MG63 (cell line): ENCODE data around the gene RGS13. TPM values are rescaled to one million over a fixed set of nuclear protein-coding genes. Genes with fewer than 3 reads are reported as not detected.
"Not testable (repeated sequence)": the region's sequence is repeated elsewhere in the genome, so short reads cannot be mapped to it uniquely, and the experiment has no call there.

Experiments used
- DNase-seq: peaks from one replicate; pipeline ENCODE4 v3.0.0-alpha.2; 2020
- H3K27me3 ChIP-seq: fragments of 250-450 bp; sonication (Bioruptor Pico); 2 replicates; pipeline ENCODE4 v1.5.1; 2020; ENCODE audit warnings: mild to moderate bottlenecking, moderate library complexity
- H3K36me3 ChIP-seq: fragments of 250-450 bp; sonication (Bioruptor Pico); 2 replicates; pipeline ENCODE4 v1.5.1; 2020; ENCODE audit warnings: mild to moderate bottlenecking, moderate library complexity
- H3K4me3 ChIP-seq: fragments of 250-450 bp; sonication (Bioruptor Pico); 2 replicates; pipeline ENCODE4 v1.5.1; 2020; ENCODE audit warnings: mild to moderate bottlenecking, moderate library complexity
- H3K9me3 ChIP-seq: fragments of 250-450 bp; sonication (Bioruptor Pico); 2 replicates; pipeline ENCODE4 v1.5.1; 2020; ENCODE audit warnings: mild to moderate bottlenecking, moderate library complexity
- total RNA-seq: library from RNA; depleted of rRNA; stranded (reverse); fragments of >200 nt; shearing (Covaris generic); gene quantifications from 2 replicates; pipeline ENCODE4 v1.2.3, GENCODE V29; 2014; ENCODE audit warnings: low replicate concordance

The RGS13 gene
- total RNA-seq, 1 experiment from 2014 or later: not detected

DNA sequence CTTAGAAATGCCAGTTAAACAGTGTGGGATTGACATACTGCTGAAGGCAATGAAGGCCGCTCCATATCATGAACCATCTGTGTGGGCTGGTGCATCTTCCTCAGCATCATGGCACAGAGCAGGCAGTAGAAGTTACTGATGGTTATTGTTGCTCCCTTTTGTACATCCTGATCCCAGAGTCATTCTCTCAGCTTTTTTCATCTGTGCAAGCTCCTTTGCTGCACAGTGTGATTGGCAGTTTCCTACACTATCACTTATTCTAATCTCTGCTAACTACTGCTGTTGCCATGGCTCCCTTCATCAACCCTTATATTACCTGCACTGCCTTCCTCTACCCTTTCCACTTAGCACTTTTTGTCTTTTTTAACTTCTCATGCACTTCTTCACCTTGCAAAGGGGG, 16.2 kb downstream of the RGS13 start:
- DNase-seq: no peak
- Histone ChIP-seq H3K9me3 (no peaks in the 10 kb centered on the region), H3K4me3 (no peak overlapping the region), H3K27me3 (no peaks in the 10 kb centered on the region), H3K36me3 (no peaks in the 10 kb centered on the region)

DNA sequence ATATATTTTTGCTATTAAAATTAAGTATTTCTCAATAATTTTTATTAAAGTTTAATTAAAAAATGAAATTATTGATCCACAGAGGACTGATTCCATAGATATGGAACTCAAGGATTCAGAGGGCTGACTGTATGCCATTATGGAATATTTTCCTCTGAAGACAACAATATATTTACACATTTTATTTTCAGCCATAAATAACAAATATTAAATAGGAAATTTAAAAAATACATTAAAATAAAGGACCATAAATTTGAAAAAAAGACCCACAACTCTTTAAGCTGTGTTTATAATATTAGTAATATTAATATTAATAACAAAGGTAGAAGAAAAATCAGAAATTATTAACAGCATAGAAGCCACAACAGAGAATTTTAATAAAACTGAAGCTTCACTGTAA, 18.2 kb downstream of the RGS13 start:
- no peak overlapping the region for H3K4me3 ChIP-seq
- H3K9me3 ChIP-seq: no peaks in the 10 kb centered on the region
- H3K36me3 ChIP-seq: no peaks in the 10 kb centered on the region
- DNase-seq: no peak
- H3K27me3 ChIP-seq: no peaks in the 10 kb centered on the region

DNA sequence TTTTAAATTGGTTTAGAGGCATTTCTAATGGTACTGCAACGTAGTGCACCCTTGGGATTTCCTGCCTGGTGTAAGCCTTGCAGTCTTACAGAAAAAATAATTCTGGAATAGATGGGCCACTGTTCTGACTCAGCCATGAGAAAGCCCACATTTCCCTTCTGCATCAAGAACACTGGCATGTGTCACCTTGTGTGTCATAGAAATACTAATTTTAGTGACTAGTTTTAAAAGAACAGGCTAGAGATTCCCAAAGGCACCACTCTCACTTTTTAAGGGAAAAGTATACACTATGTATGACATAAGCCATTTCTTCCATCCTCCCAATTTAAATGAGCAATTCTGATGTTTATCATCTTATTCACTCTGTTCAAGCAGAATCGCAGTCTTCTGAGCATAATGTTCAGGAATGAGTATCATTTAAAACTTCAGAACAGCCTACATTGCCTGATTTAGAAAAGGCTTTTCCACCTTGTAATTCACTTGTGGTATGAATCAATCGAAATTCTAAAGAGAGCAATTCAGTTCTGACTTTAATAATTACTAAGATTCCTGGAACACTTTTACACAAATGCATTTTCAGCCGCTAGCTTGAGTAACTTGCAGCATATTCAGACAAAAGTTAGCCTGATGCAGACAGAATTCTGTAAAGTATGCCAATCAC, 18.8 kb downstream of the RGS13 start:
- peak; percentile 53 for DNase-seq
- Histone ChIP-seq H3K9me3 (no peaks in the 10 kb centered on the region), H3K4me3 (no peak overlapping the region), H3K27me3 (no peaks in the 10 kb centered on the region), H3K36me3 (no peaks in the 10 kb centered on the region)

DNA sequence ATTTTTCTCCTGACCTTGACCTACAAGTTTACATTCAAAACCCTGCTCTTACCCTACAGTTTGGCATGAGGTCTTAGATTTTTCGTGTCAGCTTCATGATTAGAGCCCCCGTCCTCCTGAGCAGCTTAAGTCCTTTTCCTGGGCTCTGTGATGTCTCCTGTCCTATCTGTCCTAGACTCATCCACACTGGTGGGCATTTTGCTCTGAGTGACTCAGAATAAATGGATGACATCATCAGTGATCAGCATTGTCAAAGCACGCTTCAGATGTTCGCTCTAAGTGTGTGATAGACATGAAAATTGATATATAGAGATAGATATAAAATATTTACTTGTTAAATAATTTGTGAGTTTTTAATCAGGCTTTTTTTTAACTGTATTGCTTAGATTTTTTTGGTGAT, 21.8 kb downstream of the RGS13 start:
- Histone ChIP-seq H3K4me3 (no peak overlapping the region), H3K36me3 (no peaks in the 10 kb centered on the region), H3K27me3 (no peaks in the 10 kb centered on the region), H3K9me3 (no peaks in the 10 kb centered on the region)
- DNase-seq: no peak

DNA sequence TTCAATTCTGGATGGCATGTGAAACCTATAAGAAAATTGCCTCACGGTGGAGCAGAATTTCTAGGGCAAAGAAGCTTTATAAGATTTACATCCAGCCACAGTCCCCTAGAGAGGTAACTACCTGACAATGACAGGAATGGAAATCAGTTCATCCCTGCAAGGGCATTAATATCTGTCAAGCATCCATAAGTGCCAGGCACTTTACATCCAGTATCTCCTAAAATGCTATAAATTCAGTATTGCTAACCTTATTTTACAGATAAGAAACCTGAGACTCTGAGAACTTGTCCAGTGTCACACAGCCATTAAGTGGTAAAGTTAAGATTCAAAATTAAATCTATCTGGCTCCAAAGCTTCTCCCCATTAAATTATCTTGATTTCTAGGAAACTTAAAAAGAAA, 22.3 kb downstream of the RGS13 start:
- no peaks in the 10 kb centered on the region for H3K9me3 ChIP-seq
- DNase-seq: no peak
- no peak overlapping the region for H3K4me3 ChIP-seq

DNA sequence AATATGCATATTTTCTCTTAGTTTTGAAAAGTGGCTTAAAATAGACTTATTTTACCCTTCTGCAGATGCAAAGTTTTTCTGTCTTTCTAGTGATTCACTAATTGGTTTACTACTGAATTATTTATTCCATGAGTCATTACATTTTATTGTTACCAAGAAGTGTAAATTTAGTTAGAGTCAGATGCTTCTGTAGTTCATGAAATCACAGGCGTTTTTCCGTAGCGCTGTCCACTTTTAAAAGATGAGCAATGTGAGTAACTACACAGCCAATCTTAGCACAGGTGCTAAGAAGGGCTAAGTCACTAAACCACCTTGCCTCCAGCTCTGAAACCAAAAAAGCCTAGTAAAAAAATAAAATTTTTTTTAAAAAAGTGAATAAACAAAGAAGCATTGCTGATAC, 24.7 kb downstream of the RGS13 start:
- Histone ChIP-seq H3K36me3 (no peaks in the 10 kb centered on the region), H3K4me3 (no peak overlapping the region), H3K9me3 (no peaks in the 10 kb centered on the region; the same call in 1 of the 2 replicates), H3K27me3 (no peaks in the 10 kb centered on the region)
- no peak for DNase-seq

More for the DNA sequence above, 22.3 kb downstream of the RGS13 start:
- H3K36me3 ChIP-seq: no peaks in the 10 kb centered on the region
- no peaks in the 10 kb centered on the region for H3K27me3 ChIP-seq

DNA sequence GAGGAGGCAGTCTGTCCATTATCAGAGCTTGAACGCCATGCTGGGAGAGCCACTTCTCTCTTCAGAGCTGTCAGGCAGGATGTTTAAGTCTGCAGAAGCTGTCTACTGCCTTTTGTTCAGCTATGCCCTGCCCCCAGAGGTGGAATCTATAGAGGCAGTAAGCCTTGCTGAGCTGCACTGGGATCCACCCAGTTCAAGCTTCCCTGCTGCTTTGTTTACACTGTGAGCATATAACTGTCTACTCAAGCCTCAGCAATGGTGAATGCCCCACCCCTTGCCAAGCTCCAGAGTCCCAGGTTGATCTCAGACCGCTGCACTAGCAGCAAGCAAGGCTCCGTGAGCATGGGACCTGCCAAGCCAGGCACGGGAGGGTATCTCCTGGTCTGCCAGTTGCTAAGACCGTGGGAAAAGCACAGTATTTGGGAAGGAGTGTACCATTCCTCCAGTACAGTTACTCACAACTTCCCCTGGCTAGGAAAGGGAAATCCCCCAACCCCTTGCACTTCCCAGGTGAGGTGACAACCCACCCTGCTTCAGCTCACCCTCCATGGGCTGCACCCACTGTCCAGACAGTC, 32.5 kb downstream of the RGS13 start:
- Histone ChIP-seq H3K9me3 (peaks cover 3% of the 10 kb centered on the region; the same call in 1 of the 2 replicates), H3K36me3 (no peaks in the 10 kb centered on the region), H3K27me3 (no peaks in the 10 kb centered on the region), H3K4me3 (no peak overlapping the region)
- peak; percentile 26 for DNase-seq

DNA sequence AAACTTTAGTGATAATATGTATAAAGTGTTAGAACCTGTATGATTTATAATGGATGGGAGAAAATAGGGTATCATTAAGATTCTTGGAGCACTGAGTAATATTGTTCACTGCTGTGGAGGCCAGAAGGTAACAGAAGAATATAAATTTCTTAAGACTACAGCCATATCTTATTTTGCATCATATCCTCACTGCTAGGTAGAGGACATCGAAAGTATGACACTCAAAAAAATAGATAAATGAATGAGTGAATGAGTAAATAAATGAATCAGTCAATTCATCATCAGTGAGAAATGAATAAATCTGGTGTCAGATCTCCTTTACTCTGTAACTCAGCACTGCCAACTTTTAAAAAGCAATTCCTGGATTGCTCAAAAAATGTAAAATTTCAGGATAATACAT, 33.2 kb downstream of the RGS13 start:
- no peak for DNase-seq
- Histone ChIP-seq H3K4me3 (no peak overlapping the region), H3K27me3 (no peaks in the 10 kb centered on the region), H3K36me3 (no peaks in the 10 kb centered on the region), H3K9me3 (peaks cover 3% of the 10 kb centered on the region; the same call in 1 of the 2 replicates)

DNA sequence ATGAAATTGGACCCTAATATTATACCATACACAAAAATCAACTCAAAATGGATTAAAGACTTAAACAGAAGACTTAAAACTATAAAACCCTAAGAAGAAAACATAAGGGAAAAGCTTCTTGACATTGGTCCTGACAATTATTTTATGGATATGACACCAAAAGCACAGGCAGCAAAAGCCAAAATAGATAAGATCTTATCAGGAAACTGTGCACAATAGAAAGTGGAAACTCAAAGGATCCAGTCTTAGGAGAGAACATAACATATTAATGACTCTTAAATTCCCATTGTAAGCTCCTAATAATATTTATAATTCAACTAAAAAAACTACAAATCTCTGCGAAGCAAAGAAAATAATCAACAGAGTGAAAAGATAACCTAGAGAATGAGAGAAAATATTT, 39.8 kb downstream of the RGS13 start:
- no peaks in the 10 kb centered on the region for H3K27me3 ChIP-seq
- H3K36me3 ChIP-seq: no peaks in the 10 kb centered on the region
- 0 out of 2 replicates have a peak, but pooled peaks cover 3% of the 10 kb centered on the region for H3K9me3 ChIP-seq
- no peak for DNase-seq
- no peak overlapping the region for H3K4me3 ChIP-seq

DNA sequence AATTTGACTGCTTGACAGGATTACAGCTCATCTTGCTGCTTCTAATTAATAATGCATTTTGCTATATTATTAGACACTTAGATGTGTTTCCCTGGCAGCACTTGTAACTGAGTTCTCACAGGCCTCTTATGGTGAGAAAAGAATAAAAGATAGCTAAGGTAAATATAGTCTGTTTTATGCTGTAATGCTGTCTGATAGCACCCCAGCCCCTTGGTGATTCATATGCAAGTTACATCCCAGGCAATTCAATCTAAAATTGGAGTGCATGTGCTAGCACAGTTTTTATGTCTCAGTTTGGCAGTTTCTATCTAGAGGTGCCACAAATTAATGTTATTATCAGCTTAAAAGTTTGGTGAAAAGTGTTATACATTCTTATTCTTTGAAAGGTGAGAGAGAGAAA, 42.2 kb downstream of the RGS13 start:
- no peak for DNase-seq
- H3K4me3 ChIP-seq: no peak overlapping the region
- no peaks in the 10 kb centered on the region for H3K27me3 ChIP-seq
- no peaks in the 10 kb centered on the region for H3K9me3 ChIP-seq
- H3K36me3 ChIP-seq: no peaks in the 10 kb centered on the region

DNA sequence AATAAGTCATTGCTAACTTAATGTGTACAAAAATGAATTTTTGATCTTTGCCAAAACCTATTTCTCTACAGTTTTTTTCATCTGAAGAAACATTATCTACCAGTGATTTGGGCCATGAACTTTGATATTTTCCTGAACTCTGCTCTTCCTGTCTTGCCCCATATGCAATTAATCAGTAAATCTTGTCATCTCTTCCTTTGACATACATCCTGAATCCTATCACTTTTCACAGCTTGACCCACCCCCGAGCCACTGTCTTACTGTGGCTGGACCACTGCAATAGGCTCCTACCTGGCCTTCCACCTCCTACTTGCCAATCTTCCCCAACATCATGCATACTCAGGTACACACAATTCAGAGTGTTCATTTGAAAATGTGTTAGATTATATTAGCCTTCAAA, 46.4 kb downstream of the RGS13 start:
- H3K4me3 ChIP-seq: no peak overlapping the region
- no peaks in the 10 kb centered on the region for H3K36me3 ChIP-seq
- H3K27me3 ChIP-seq: no peaks in the 10 kb centered on the region
- H3K9me3 ChIP-seq: peaks cover 5% of the 10 kb centered on the region; the same call in 1 of the 2 replicates
- no peak for DNase-seq

DNA sequence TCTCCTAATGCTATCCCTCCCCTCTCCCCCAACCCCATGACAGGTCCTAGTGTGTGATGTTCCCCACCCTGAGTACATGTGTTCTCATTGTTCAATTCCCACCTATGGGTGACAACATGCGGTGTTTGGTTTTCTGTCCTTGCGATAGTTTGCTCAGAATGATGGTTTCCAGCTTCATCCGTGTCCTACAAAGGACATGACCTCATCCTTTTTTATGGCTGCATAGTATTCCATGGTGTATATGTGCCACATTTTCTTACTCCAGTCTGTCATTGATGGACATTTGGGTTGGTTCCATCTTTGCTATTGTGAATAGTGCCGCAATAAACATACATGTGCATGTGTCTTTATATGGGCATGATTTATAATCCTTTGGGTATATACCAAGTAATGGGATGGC, 47.1 kb downstream of the RGS13 start:
- H3K4me3 ChIP-seq, DNase-seq, H3K27me3 ChIP-seq, H3K9me3 ChIP-seq, H3K36me3 ChIP-seq: not testable (repeated sequence)

DNA sequence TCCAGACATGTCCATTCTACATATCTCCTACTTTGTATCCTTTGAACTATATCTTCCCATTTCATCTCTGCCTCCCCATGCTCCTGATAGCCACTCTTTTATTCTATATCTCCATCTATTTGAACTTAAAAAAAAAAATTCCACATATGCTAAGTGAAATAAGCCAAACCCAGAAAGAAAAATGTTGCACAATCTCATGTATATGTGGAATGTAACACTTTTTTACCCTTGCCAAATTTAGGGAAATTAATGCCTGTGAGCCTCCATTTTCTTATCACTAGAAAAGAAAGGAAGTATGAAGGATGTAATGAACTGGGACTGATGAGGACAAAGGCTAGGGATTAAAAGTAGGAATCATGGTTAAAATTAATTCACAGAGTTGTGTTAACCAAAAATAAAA, 53.5 kb downstream of the RGS13 start:
- DNase-seq: no peak
- Histone ChIP-seq H3K36me3 (no peaks in the 10 kb centered on the region), H3K4me3 (no peak overlapping the region), H3K9me3 (0 out of 2 replicates have a peak, but pooled peaks cover 2% of the 10 kb centered on the region), H3K27me3 (no peaks in the 10 kb centered on the region)

DNA sequence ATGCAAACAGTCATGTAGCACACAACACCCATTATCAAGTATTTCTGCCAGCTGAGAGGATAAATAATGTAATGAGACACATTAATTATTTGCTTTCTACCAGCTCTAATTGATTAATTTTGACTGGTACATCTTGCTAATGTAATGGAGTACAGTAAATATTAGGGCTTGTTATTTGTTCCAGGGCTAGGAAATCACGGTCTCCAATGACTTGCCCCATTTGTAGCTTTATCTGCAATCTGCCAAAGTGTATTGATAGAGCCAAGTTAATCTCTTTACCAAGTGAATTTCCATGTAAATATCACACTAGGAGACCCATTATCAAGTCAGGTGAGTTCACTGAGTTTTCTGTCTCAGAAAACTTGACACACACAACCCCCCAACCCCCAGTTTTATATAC, 55.1 kb downstream of the RGS13 start:
- DNase-seq: no peak
- no peaks in the 10 kb centered on the region for H3K36me3 ChIP-seq
- H3K27me3 ChIP-seq: no peaks in the 10 kb centered on the region
- H3K4me3 ChIP-seq: no peak overlapping the region
- H3K9me3 ChIP-seq: 0 out of 2 replicates have a peak, but pooled peaks cover 2% of the 10 kb centered on the region

DNA sequence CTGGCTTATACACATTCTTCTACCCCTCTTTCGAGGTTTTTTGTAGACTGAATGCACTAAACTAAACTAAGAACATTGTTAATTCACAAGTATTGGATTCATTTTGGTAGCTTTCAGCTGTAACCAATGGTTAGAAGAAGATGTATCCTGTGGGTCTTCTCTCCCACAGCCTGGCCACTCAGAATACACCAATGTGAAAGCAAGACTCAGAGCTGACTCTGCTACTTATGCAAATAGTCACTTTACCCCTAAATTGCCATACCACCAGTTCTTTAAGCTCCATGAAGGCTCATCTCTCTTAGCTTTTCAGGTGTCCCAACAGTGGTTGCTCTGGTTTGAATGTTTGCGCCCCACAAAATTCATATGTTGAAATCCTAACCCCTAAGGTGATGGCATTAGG, 60.1 kb downstream of the RGS13 start:
- no peak overlapping the region for H3K4me3 ChIP-seq
- no peaks in the 10 kb centered on the region for H3K27me3 ChIP-seq
- no peaks in the 10 kb centered on the region for H3K36me3 ChIP-seq
- DNase-seq: no peak
- 0 out of 2 replicates have a peak, but pooled peaks cover 2% of the 10 kb centered on the region for H3K9me3 ChIP-seq

DNA sequence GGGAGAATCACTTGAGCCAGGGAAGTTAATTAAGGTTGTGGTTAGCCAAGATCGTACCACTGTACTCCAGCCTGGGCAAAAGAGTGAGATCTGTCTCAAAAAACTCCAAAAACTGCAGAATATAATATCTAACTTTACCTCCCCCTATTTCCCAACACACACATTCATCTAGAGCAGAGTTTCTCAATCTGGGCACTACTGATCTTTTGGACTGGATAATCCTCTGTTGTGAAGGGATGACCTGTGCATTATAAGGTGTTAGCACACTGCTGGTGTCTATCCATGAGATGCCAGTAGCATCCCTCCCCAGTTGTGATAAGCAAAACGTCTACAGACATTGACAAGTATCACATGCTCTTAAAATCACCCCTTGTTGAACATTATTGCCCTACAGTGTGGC, 61.8 kb downstream of the RGS13 start:
- H3K36me3 ChIP-seq: no peaks in the 10 kb centered on the region
- no peak for DNase-seq
- H3K27me3 ChIP-seq: no peaks in the 10 kb centered on the region
- H3K9me3 ChIP-seq: 0 out of 2 replicates have a peak, but pooled peaks cover 2% of the 10 kb centered on the region
- no peak overlapping the region for H3K4me3 ChIP-seq

DNA sequence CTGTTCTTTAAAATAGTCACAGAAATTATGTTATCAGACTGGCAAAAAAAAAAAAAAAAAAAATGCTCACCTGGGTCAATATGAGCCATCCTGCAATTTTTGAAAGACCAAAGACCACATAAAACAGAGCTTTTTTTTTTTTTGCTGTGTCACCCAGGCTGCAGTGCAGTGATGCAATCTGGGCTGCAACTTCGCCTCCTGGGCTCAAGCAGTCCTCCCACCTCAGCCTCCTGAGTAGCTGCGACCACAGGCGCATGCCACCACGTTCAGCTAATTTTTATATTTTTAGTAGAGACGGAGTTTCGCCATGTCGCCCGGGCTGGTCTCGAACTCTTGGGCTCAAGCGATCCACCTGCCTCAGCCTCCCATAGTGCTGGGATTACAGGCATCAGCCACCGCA, 62.8 kb downstream of the RGS13 start:
- no peak for DNase-seq
- 0 out of 2 replicates have a peak, but pooled peaks cover 2% of the 10 kb centered on the region for H3K9me3 ChIP-seq
- H3K27me3 ChIP-seq: no peaks in the 10 kb centered on the region
- H3K36me3 ChIP-seq: no peaks in the 10 kb centered on the region
- H3K4me3 ChIP-seq: no peak overlapping the region

DNA sequence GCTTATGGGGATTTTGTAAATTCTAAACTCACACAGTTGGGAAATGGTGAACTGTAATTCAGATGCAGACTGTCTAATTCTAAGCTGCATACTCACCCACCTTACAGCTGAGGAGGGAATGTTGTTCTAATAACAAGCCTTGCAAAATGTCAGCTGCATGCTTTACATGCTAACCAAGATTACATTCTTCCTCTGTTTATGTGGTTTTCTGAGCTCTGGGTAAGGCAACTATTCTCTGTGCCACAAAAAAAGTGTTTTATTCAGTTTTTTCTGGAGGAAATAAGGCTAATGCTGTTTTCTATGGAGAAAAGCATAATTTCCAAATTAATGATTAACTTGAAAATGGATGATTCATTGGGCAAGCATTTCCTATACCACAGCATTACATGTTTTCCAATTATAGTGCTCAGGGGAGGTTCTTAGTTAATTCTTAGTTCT, 64.9 kb downstream of the RGS13 start:
- Histone ChIP-seq H3K4me3 (no peak overlapping the region), H3K27me3 (no peaks in the 10 kb centered on the region), H3K36me3 (no peaks in the 10 kb centered on the region), H3K9me3 (no peaks in the 10 kb centered on the region)
- DNase-seq: no peak
